Measurements from ENCODE around the gene ACTA1.

GRCh38 chr1:229407206-229408026, 26.5 kb downstream of the ACTA1 start:
- TF ChIP-seq EZH2 (IDR thresholded peaks at IDR 0.05; ENCODE audit: borderline replicate concordance, insufficient read depth, low read depth, low read length, poor library complexity, severe bottlenecking) (no peak), CTCF (IDR thresholded peaks at IDR 0.05) (no peak)

Measured in B cell (primary cell).